ENCODE measurements around the gene CDC14A.
"Not testable (repeated sequence)": the region's sequence is repeated elsewhere in the genome, so short reads cannot be mapped to it uniquely, and the experiment has no call there.

CDC14A gene

DNA sequence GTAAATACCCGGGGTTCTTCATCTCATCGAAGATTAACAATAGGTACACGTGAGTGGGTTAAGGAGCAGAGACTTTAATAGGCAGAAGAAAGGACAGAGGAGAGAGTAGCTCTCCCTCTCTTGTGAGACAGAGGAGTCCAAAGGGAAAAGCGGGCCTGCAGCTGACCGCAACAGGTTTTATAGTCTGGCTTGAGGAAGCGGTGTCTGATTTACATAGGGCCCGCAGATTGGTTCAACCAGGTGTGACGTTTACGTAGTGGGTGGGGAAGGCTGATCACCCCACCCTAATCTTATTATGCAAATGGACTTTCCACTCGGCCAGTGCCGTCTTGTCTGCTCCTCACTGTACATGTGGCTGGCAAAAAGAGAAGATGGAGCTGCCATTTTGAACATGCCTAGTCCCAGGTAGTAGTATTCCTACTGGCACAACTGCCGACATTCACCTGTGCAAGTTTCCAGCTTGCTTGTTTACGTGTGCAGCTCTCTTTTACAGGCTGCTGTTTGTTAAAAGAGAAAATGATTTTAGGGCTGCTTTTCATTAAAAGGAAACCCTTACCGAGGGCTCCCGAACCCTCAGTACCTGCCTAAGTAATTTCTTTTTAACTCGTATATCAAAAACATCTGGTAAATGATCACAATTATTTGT, 10.6 kb downstream of the CDC14A start:
- no peak for DNase-seq (ENCODE audit: low read depth)
- TF ChIP-seq, protein P1, sequence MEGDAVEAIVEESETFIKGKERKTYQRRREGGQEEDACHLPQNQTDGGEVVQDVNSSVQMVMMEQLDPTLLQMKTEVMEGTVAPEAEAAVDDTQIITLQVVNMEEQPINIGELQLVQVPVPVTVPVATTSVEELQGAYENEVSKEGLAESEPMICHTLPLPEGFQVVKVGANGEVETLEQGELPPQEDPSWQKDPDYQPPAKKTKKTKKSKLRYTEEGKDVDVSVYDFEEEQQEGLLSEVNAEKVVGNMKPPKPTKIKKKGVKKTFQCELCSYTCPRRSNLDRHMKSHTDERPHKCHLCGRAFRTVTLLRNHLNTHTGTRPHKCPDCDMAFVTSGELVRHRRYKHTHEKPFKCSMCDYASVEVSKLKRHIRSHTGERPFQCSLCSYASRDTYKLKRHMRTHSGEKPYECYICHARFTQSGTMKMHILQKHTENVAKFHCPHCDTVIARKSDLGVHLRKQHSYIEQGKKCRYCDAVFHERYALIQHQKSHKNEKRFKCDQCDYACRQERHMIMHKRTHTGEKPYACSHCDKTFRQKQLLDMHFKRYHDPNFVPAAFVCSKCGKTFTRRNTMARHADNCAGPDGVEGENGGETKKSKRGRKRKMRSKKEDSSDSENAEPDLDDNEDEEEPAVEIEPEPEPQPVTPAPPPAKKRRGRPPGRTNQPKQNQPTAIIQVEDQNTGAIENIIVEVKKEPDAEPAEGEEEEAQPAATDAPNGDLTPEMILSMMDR (IDR thresholded peaks at IDR 0.05; ENCODE audit: low read length, missing control alignments): no peak

DNA sequence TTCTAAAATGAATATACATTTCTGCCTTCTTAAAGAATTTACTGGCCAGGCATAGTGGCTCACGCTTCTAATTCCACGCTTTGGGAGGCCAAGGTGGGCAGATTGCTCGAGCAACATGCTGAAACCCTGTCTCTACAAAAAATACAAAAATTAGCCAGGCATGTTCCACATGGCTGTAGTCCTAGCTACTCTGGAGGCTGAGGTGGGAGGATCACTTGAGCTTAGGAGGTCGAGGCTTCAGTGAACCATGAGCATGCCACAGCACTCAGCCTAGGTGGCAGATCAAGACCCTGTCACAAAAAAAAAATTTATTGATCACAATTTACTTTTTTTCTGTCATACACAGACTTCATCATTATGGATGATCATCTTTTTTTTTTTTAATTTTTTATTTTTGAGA, 11.5 kb downstream of the CDC14A start:
- TF ChIP-seq, protein P1 (IDR thresholded peaks at IDR 0.05; ENCODE audit: low read length, missing control alignments): no peak
- no peak overlapping the region for H3K4me3 ChIP-seq (replicated peaks; ENCODE audit: low read depth, low read length)
- DNase-seq (ENCODE audit: low read depth): no peak

More for the DNA sequence above, 10.6 kb downstream of the CDC14A start:
- no peak overlapping the region for H3K4me3 ChIP-seq (replicated peaks; ENCODE audit: low read depth, low read length)

DNA sequence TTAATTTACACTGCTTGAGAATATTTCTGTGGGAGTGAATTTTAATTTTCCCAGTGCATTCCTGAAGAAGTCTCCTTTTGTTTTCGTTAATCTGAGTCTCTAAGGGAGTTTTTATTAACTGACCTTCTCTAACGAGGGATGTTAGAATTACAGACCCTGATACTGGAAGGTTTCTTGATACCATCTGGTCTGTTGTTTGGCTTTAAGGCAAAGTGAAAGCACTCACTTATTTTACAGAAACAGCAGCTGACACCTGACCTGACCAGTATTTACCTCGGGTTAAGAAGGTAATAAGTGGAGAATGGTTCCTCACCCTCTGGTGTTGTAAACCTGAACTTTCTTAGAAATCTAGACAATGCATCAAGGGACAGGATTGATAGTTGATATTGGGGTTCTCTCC, 12.4 kb downstream of the CDC14A start:
- no peak overlapping the region for H3K4me3 ChIP-seq (replicated peaks; ENCODE audit: low read depth, low read length)
- DNase-seq (ENCODE audit: low read depth): no peak
- TF ChIP-seq, protein P1 (IDR thresholded peaks at IDR 0.05; ENCODE audit: low read length, missing control alignments): no peak

DNA sequence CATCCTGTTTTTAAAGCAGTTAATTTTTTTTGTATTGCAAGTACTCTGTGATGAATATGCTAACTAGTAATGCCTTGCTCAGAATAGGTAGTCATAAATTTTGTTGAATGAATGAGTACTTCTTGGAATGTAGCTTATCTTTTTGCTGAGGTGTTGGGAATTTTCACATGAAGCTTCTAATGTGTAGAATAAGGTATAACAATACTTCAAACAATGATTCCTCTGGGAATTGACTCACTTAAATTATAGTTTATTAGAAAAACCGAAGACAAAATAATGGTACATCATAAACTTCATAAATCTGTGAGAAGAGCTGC, 13.9 kb downstream of the CDC14A start:
- DNase-seq (ENCODE audit: low read depth): no peak
- TF ChIP-seq, protein P1 (IDR thresholded peaks at IDR 0.05; ENCODE audit: low read length, missing control alignments): no peak
- H3K4me3 ChIP-seq (replicated peaks; ENCODE audit: low read depth, low read length): no peak overlapping the region

DNA sequence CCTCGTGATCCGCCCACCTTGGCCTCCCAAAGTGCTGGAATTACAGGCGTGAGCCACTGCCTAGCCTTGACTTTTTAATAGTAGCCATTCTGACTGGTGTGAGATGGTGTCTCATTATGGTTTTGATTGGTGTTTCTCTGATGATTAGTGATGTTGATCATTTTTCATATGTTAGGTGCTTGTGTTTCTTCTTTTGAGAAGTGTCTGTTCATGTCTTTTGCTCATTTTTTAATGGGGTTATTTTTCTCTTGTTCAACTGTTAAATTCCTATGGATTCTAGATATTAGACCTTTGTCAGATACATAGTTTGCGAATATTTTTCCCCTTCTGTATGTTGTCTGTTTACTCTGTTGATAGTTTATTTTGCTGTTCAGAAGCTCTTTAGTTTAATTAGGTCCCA, 17.0 kb downstream of the CDC14A start:
- not testable (repeated sequence) for H3K4me3 ChIP-seq (replicated peaks; ENCODE audit: low read depth, low read length)

DNA sequence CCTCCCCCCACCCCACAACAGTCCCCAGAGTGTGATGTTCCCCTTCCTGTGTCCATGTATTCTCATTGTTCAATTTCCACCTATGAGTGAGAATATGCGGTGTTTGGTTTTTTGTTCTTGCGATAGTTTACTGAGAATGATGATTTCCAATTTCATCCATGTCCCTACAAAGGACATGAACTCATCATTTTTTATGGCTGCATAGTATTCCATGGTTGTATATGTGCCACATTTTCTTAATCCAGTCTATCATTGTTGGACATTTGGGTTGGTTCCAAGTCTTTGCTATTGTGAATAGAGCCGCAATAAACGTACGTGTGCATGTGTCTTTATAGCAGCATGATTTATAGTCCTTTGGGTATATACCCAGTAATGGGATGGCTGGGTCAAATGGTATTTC, 21.6 kb downstream of the CDC14A start:
- H3K4me3 ChIP-seq (replicated peaks; ENCODE audit: low read depth, low read length); DNase-seq (ENCODE audit: low read depth): not testable (repeated sequence)

More for the DNA sequence above, 17.0 kb downstream of the CDC14A start:
- not testable (repeated sequence) for DNase-seq (ENCODE audit: low read depth)

DNA sequence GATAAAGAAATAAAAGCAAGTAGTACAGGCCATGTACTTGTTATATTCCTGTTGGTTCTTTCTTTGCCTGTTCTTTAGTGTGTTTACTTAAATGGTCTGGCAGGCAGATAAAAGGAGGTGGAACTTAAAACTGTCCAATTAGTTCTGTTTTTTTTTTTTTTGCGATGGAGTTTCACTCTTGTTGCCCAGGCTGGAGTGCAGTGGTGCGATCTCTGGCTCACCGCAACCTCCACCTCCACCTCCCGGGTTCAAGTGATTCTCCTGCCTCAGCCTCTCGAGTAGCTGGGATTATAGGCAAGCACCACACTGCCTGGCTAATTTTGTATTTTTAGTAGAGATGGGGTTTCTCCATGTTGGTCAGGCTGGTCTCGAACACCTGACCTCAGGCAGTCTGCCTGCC, 24.6 kb downstream of the CDC14A start:
- H3K4me3 ChIP-seq (replicated peaks; ENCODE audit: low read depth, low read length); DNase-seq (ENCODE audit: low read depth): not testable (repeated sequence)

DNA sequence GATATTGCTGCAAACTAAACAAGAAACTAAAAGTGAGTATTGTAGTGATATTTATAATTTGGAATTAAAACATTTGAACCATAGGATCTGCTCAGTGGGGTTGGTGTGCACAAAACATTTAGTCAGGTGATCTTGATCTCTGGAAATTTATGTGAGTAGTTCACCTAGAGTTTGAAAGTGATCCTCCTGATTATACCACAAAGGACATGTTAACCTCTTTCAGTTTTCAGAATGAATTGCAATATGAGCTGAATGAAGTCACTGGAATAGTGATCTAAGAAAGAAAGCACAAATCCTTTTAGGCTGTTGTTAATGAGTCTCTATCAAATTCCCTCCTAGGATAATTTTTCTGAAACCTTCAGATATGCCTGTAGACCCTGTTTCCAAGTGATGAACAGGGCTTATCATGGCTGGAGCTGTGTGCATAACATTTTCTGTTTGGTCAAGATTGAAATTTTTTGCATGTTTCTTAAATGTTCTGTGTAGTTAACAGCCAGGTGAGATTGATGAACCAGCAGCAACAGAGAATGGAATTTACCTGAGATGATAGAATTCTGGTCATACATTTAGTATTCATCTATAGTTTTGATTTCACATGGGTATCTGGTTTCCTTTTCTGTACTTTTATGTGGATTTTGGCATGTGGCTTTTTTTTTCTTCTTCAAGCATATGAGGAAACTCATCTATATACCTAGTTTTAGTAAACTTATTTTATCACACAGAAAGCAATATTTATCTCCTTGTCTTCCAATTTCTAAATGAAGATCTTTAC, 25.5 kb downstream of the CDC14A start:
- no peak overlapping the region for H3K4me3 ChIP-seq (replicated peaks; ENCODE audit: low read depth, low read length)
- no peak for DNase-seq (ENCODE audit: low read depth)
- TF ChIP-seq, protein P1 (IDR thresholded peaks at IDR 0.05; ENCODE audit: low read length, missing control alignments): no peak
